Skin of body (tissue), 2 donors: Measurements from ENCODE around the gene GRK6. TPM values are rescaled to one million over a fixed set of nuclear protein-coding genes. Genes with fewer than 3 reads are reported as not detected.
"Not testable (repeated sequence)": the region's sequence is repeated elsewhere in the genome, so short reads cannot be mapped to it uniquely, and the experiment has no call there.

Experiments used
- DNase-seq: peaks from one replicate; lab custom pipeline; 2025; lab: John Stamatoyannopoulos, UW
- total RNA-seq: library from RNA; depleted of rRNA; stranded (reverse); fragments of >200 nt; gene quantifications from one replicate; pipeline ENCODE4 v1.2.3, GENCODE V29; 2014

Gene GRK6
- total RNA-seq, 1 donor from 2014 or later = 23.8 TPM

GRCh38 chr5:177484902-177485549, 58.5 kb downstream of the GRK6 start:
- DNase-seq = no peak

DNA sequence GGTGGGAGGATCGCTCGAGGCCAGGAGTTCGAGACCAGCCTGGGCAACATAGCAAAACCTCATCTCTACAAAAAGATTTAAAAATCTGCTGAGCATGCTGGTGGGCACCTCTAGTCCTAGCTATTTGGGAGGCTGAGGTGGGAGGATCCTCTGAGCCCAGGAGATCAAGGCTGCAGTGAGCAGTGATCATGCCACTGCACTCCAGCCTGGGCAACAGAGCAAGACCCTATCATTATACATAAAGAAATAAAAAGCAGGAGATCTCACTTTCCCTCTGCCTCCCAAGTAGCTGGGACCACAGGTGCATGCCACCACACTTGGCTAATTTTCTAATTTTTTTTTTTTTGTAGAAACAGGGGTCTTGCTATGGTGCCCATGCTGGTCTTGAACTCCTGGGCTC, 59.3 kb downstream of the GRK6 start:
- DNase-seq = not testable (repeated sequence)

DNA sequence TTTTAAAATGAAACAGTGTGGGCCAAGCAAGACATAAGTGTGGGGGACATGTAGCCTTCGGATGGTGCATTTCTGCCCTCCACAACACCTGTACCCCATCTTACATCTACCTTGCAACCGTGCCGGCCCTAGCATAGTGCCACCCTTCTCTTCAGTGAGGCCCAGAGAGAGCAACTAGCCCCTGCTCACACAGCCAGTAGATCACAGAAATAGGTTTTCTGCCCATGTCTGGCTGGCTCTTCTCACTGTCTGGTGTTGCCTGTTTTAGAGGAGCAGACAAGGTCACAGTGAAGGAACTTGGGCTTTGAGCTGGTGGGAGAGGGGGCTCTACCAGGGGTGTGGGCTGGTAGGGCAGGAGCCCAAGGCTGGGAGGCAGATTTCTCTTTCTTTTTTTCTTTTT, 59.8 kb downstream of the GRK6 start:
- DNase-seq = no peak

- no peak for DNase-seq
These were observed 60.7 kb downstream of the GRK6 start for GRCh38 chr5:177487144-177487543.

GRCh38 chr5:177487975-177488374, 61.5 kb downstream of the GRK6 start:
- no peak for DNase-seq

DNA sequence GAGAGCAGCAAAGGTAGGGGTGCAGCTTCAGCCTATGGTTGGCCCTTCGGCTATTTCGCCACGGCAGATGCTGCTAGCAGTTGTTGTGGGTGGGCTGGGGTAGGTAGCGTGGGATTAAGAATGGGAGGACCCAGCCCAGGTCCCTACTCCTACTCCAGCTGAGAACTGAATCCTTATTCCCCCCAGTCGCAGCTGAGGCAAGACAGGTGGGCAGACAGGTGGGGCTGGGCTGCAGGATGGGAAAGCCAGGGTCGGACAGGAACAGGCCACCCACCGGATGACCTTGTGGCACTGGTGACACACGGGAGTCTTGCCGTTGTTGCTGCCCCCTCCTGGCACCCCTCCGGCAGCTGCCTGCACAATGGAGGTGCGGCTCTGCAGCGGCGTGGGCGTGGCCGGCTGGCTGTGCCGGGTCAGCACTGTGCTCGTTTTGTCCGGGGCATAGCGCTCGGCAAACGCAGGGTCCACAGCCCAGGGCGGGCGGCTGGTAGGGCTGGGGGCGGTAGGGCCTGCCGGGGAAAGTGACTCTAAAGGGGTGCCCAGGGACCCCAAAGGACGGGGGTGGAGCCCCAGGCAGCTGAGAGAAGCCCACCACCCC, 62.7 kb downstream of the GRK6 start:
- DNase-seq = no peak

DNA sequence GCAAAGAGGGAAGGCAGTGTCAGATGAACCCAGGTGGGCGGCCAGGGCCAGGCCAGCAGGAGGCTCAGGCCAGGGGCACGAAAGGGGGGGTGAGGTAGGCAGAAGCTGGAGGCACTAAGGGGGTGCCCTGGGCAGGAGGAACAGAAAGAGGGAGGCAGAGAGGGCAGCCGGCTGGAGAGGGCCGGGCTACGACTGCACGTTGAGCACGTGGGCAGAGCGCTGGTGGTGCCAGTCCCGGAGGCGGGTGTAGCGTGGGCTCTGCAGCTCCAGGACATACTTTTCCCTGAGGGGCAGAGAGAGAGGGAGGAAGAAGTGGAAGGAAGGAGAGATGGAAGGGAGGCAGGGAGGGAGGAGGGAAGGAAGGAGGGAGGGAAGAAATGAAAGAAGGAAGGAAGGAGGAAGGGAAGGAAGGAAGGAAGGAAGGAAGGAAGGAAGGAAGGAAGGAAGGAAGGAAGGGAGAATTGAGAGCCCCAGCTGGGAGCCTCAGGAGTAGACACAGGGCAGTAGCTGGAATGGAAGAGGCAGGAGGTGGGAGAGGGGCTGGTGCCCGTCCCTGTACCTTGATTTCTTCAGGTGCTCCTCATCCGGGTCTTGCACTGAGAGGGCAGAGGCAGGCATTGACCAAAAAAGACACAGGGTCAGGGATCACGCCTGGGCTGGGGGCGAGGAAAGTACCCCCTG, 64.0 kb downstream of the GRK6 start:
- DNase-seq = no peak

- no peak for DNase-seq
These were observed 64.5 kb downstream of the GRK6 start for GRCh38 chr5:177490992-177491391.

GRCh38 chr5:177491429-177491945, 65.0 kb downstream of the GRK6 start:
- DNase-seq = no peak

GRCh38 chr5:177491983-177492746, 65.7 kb downstream of the GRK6 start:
- DNase-seq = no peak

Other genes starting within 250 kb of the GRK6 start
- gene RAB24, start 123.0 kb upstream of the GRK6 start, total RNA-seq = 19.6 TPM
- 42.8 TPM for gene PRELID1, start 122.9 kb upstream of the GRK6 start, total RNA-seq
- gene MXD3, start 114.8 kb upstream of the GRK6 start, total RNA-seq = 9.7 TPM
- 99.0 TPM for gene LMAN2, start 75.0 kb upstream of the GRK6 start, total RNA-seq
- gene RGS14, start 68.8 kb upstream of the GRK6 start, total RNA-seq = 13.7 TPM
- gene SLC34A1, start 42.2 kb upstream of the GRK6 start, total RNA-seq = not detected
- gene PFN3, start 26.0 kb upstream of the GRK6 start, total RNA-seq = not detected
- gene F12, start 17.1 kb upstream of the GRK6 start, total RNA-seq = 1.3 TPM
- gene PRR7, start 20.1 kb downstream of the GRK6 start, total RNA-seq = 1.1 TPM
- 41.1 TPM for gene DBN1, start 47.0 kb downstream of the GRK6 start, total RNA-seq
- 30.7 TPM for gene PDLIM7, start 70.9 kb downstream of the GRK6 start, total RNA-seq
- 3.8 TPM for gene DOK3, start 83.2 kb downstream of the GRK6 start, total RNA-seq
- gene DDX41, start 90.3 kb downstream of the GRK6 start, total RNA-seq = 55.4 TPM
- gene FAM193B, start 127.9 kb downstream of the GRK6 start, total RNA-seq = 30.8 TPM
- 68.4 TPM for gene TMED9, start 165.5 kb downstream of the GRK6 start, total RNA-seq
- 11.6 TPM for gene B4GALT7, start 173.5 kb downstream of the GRK6 start, total RNA-seq